TTC549 (cell line): ENCODE results near the gene DLGAP4.

ENCODE experiments used
- FAIRE-seq: peaks from 2 replicates; lab custom pipeline; 2012; peaks lifted over from hg19 to GRCh38; lab: Jason Lieb, UNC

DLGAP4 gene

GRCh38 chr20:36571564-36572504 is 265.7 kb downstream of the DLGAP4 start:
- FAIRE-seq: no peak

GRCh38 chr20:36572701-36573102 is 266.6 kb downstream of the DLGAP4 start:
- FAIRE-seq: no peak

GRCh38 chr20:36573103-36573797 is 267.1 kb downstream of the DLGAP4 start, which contains the start of gene TGIF2:
TGIF2 (plus strand) TSS chr20:36573597; CDS start chr20:36578775, 5,178 bp downstream.
- FAIRE-seq: no peak

- no peak for FAIRE-seq
Measured at GRCh38 chr20:36573798-36574365, 267.7 kb downstream of the DLGAP4 start.

GRCh38 chr20:36574366-36575135 is 268.4 kb downstream of the DLGAP4 start:
- FAIRE-seq: no peak

GRCh38 chr20:36576081-36576445 is 269.9 kb downstream of the DLGAP4 start:
- no peak for FAIRE-seq
